ENCODE measurements around the gene IGFBP2. TPM values are rescaled to one million over a fixed set of nuclear protein-coding genes. Genes with fewer than 3 reads are reported as not detected.

Gene IGFBP2
- total and polyA plus RNA-seq, 2 of the 8 experiments (the other 6 are each of a cell fraction or from before 2014, with no cell fraction given): 326 to 782 TPM

GRCh38 chr2:216681683-216682082, 48.5 kb downstream of the IGFBP2 start:
- Histone ChIP-seq H3K4ac (replicated peaks; ENCODE audit: insufficient read length, low read depth, low read length) (no peak overlapping the region), H4K20me1 (replicated peaks in 1 of 2; ENCODE audit: control insufficient read depth in 1 of 2, insufficient read depth in 2 of 2, low read length in 2 of 2) (no peaks in the 10 kb centered on the region), H3K14ac (ENCODE audit: insufficient read length) (no peak overlapping the region), H3K27me3 (replicated peaks in 1 of 4; ENCODE audit: control insufficient read depth in 3 of 4, extremely low read depth in 1 of 4, insufficient read depth in 3 of 4, low read length in 3 of 4) (no peaks in the 10 kb centered on the region), H3K23ac (ENCODE audit: insufficient read length) (no peak overlapping the region), H2BK120ac (replicated peaks; ENCODE audit: low read depth, low read length) (no peak overlapping the region), H2BK15ac (ENCODE audit: low read length) (no peak overlapping the region), H2BK12ac (ENCODE audit: low read depth, low read length) (no peak overlapping the region), H2BK20ac (ENCODE audit: low read length) (no peak overlapping the region), H3K27ac (ENCODE audit: low read depth, low read length) (no peak overlapping the region), H3K79me2 (ENCODE audit: control insufficient read depth in 1 of 2, insufficient read depth in 2 of 2, low read length in 2 of 2) (no peaks in the 10 kb centered on the region), H4K8ac (ENCODE audit: extremely low read depth, insufficient read depth, low read length) (no peak overlapping the region), H4K91ac (replicated peaks; ENCODE audit: insufficient read length, low read length) (no peak overlapping the region), H2AFZ (ENCODE audit: low read length) (no peak overlapping the region), H3K4me3 (ENCODE audit: extremely low read depth in 1 of 4, insufficient read depth in 2 of 4, low read depth in 3 of 4, low read length in 4 of 4) (no peak overlapping the region), H3K56ac (replicated peaks; ENCODE audit: insufficient read length, low read depth, low read length) (no peak overlapping the region), H3K18ac (ENCODE audit: extremely low read depth, low read length) (no peak overlapping the region), H3K79me1 (ENCODE audit: low read depth, low read length) (no peaks in the 10 kb centered on the region), H2BK5ac (ENCODE audit: low read depth, low read length) (no peak overlapping the region), H3K9ac (replicated peaks in 1 of 4; ENCODE audit: extremely low read depth in 1 of 4, low read depth in 3 of 4, low read length in 3 of 4) (no peak overlapping the region), H3K36me3 (ENCODE audit: control insufficient read depth in 2 of 4, insufficient read depth in 4 of 4, low read length in 3 of 4) (no peaks in the 10 kb centered on the region; a peak in 1 of 8 replicates), H4K5ac (ENCODE audit: insufficient read length, low read depth, low read length) (no peak overlapping the region), H3K4me1 (replicated peaks in 1 of 4; ENCODE audit: control insufficient read depth in 3 of 4, insufficient read depth in 4 of 4, low read length in 3 of 4) (peaks cover 0 to 4% (median 2%) of the 10 kb centered on the region in 4 experiments; a peak in 4 of 7 replicates), H3K23me2 (ENCODE audit: low read depth, low read length) (no peaks in the 10 kb centered on the region), H3K9me3 (ENCODE audit: insufficient read depth in 2 of 2, low read depth in 1 of 2, low read length in 1 of 2) (no peaks in the 10 kb centered on the region), H3K4me2 (ENCODE audit: insufficient read depth in 1 of 2, low read depth in 2 of 2, low read length in 2 of 2) (no peak overlapping the region), H2AK5ac (ENCODE audit: low read depth, low read length) (no peak overlapping the region)
- FAIRE-seq: no peak
- no peak for DNase-seq (ENCODE audit: low read depth in 1 of 2, low spot score in 2 of 2)
- 85% methylated on average over 2 of the region's 2 CpGs; no CpG with 5 or more reads in 1 of the 2 experiments for WGBS, 2 experiments (ENCODE audit: extremely low coverage in 1 of 2, insufficient coverage in 1 of 2, insufficient read length in 1 of 2, insufficient replicate concordance in 2 of 2, low coverage in 1 of 2, low lambda C conversion rate in 2 of 2, missing lambda C conversion rate in 1 of 2)
- ChIA-PET CTCF (ENCODE audit: partially characterized antibody) (interaction anchor here (0.6 to 4.8 kb wide), 23 partner anchors 7 to 1059 kb away, joined by 3 to 41 read pairs (median 4); partner anchors contain the start of gene IGFBP5), POLR2A (ENCODE audit: partially characterized antibody) (interaction anchor here (0.6 kb wide), 1 partner anchor 15 kb away, joined by 3 read pairs; no protein-coding TSS in a partner anchor)
- TF ChIP-seq CBX5 (IDR thresholded peaks at IDR 0.05; ENCODE audit: low read depth, low read length): no peak
- no peak for TF ChIP-seq KDM5A (IDR thresholded peaks at IDR 0.05; ENCODE audit: low read length)
- TF ChIP-seq SIRT6 (IDR thresholded peaks at IDR 0.05; ENCODE audit: low read length): no peak
- no peak for TF ChIP-seq HDAC6 (IDR thresholded peaks at IDR 0.05; ENCODE audit: low read depth, low read length)
- TF ChIP-seq CREB1 (IDR thresholded peaks at IDR 0.05): no peak
- TF ChIP-seq SAP30 (IDR thresholded peaks at IDR 0.05; ENCODE audit: insufficient read depth, insufficient replicate concordance, low read length): no peak
- TF ChIP-seq RNF2 (IDR thresholded peaks at IDR 0.05; ENCODE audit: borderline replicate concordance, low read depth, low read length, missing control alignments, poor library complexity, severe bottlenecking): no peak
- TF ChIP-seq SP1 (IDR thresholded peaks at IDR 0.05; ENCODE audit: low read depth, low read length): no peak
- no peak for TF ChIP-seq NRF1 (IDR thresholded peaks at IDR 0.05; ENCODE audit: low read depth, low read length)

All from H1 (cell line).